ENCODE results near the gene PCDHB15.

Gene PCDHB15

GRCh38 chr5:141250576-141250975 is 5.4 kb downstream of the PCDHB15 start:
- DNase-seq, result no peak

- no peak for DNase-seq
Measured at GRCh38 chr5:141258464-141258863, 13.3 kb downstream of the PCDHB15 start.

- DNase-seq, result no peak
Measured at GRCh38 chr5:141258948-141259347, 13.8 kb downstream of the PCDHB15 start.

- no peak for DNase-seq
Measured at GRCh38 chr5:141260458-141261237, 15.5 kb downstream of the PCDHB15 start.

- DNase-seq, result no peak
Measured at GRCh38 chr5:141261238-141261546, 16.0 kb downstream of the PCDHB15 start.

- DNase-seq, result no peak
Measured at GRCh38 chr5:141269195-141269594, 24.0 kb downstream of the PCDHB15 start.

- no peak for DNase-seq
Measured at GRCh38 chr5:141272906-141273305, 27.7 kb downstream of the PCDHB15 start.

- no peak for DNase-seq
Measured at GRCh38 chr5:141298376-141298775, 53.2 kb downstream of the PCDHB15 start.
